H1 (cell line): ENCODE results near the gene PCDHGA1. TPM values are rescaled to one million over a fixed set of nuclear protein-coding genes. Genes with fewer than 3 reads are reported as not detected.

ENCODE experiments used
- CTCF ChIA-PET: fragments of 300-600 bp; sonication (Branson Sonifier 250); formaldehyde crosslinking; loops from one replicate; lab custom pipeline; 2021; ENCODE audit not compliant: partially characterized antibody; lab: Charles Lee
- POLR2A ChIA-PET: fragments of 300-600 bp; sonication (Branson Sonifier 250); formaldehyde crosslinking; loops from one replicate; lab custom pipeline; 2021; ENCODE audit warnings: inconsistent platforms; ENCODE audit not compliant: partially characterized antibody; lab: Charles Lee
- DNase-seq, 2 experiments: peaks; one replicate each; pipeline versions ENCODE4 v3.0.0 to v3.0.0-alpha.2; 2010 to 2022; ENCODE audit warnings: low spot score in 2 of 2, low read depth in 1 of 2, mixed read lengths in 1 of 2
- FAIRE-seq: peaks from 2 replicates; lab custom pipeline; 2011; peaks lifted over from hg19 to GRCh38; lab: Jason Lieb, UNC
- H2AFZ ChIP-seq: 2 replicates; pipeline ENCODE4 v1.8.1; 2012; ENCODE audit warnings: low read length, inconsistent platforms
- H2AK5ac ChIP-seq: 2 replicates; pipeline ENCODE4 v1.6.1; 2013; ENCODE audit warnings: low read depth, low read length
- H2BK120ac ChIP-seq: replicated peaks from 2 replicates; pipeline ENCODE3; 2013; ENCODE audit warnings: low read depth, low read length, inconsistent platforms
- H2BK12ac ChIP-seq: 2 replicates; pipeline ENCODE4 v1.6.1; 2013; ENCODE audit warnings: low read depth, low read length
- H2BK15ac ChIP-seq: 2 replicates; pipeline ENCODE4 v1.6.1; 2013; ENCODE audit warnings: low read length
- H2BK20ac ChIP-seq: 2 replicates; pipeline ENCODE4 v1.6.1; 2013; ENCODE audit warnings: low read length
- H2BK5ac ChIP-seq: 2 replicates; pipeline ENCODE4 v1.6.1; 2013; ENCODE audit warnings: low read depth, low read length
- H3K14ac ChIP-seq: 2 replicates; pipeline ENCODE4 v1.6.1; 2013; ENCODE audit warnings: inconsistent platforms; ENCODE audit not compliant: insufficient read length
- H3K18ac ChIP-seq: 2 replicates; pipeline ENCODE4 v1.6.1; 2013; ENCODE audit warnings: low read length; ENCODE audit errors: extremely low read depth
- H3K23ac ChIP-seq: 2 replicates; pipeline ENCODE4 v1.6.1; 2013; ENCODE audit warnings: inconsistent platforms; ENCODE audit not compliant: insufficient read length
- H3K23me2 ChIP-seq: 2 replicates; pipeline ENCODE4 v1.6.1; 2013; ENCODE audit warnings: low read depth, low read length
- H3K27ac ChIP-seq: 2 replicates; pipeline ENCODE4 v1.6.1; 2011; ENCODE audit warnings: low read depth, low read length, inconsistent platforms
- H3K27me3 ChIP-seq, 4 experiments: replicated peaks in 1 of 4; 1 replicate in 1 of 4; 2 replicates in 3 of 4; pipeline versions ENCODE4 v1.6.1 to v1.8.1; 2011 to 2013; ENCODE audit warnings: low read length in 3 of 4, mild to moderate bottlenecking in 3 of 4, inconsistent platforms in 2 of 4, mixed read lengths in 2 of 4, moderate library complexity in 1 of 4; ENCODE audit not compliant: control insufficient read depth in 3 of 4, insufficient read depth in 3 of 4; ENCODE audit errors: extremely low read depth in 1 of 4
- H3K36me3 ChIP-seq, 4 experiments: 2 replicates each; pipeline versions ENCODE4 v1.6.1 to v1.8.1; 2011 to 2013; ENCODE audit warnings: mild to moderate bottlenecking in 4 of 4, low read length in 3 of 4, moderate library complexity in 2 of 4, control low read depth in 1 of 4, inconsistent platforms in 1 of 4; ENCODE audit not compliant: insufficient read depth in 4 of 4, control insufficient read depth in 2 of 4
- H3K4ac ChIP-seq: replicated peaks from 2 replicates; pipeline ENCODE3; 2013; ENCODE audit warnings: low read length, low read depth, mixed read lengths, inconsistent platforms; ENCODE audit not compliant: insufficient read length
- H3K4me1 ChIP-seq, 4 experiments: replicated peaks in 1 of 4; 1 replicate in 1 of 4; 2 replicates in 3 of 4; pipeline versions ENCODE4 v1.6.1 to v1.8.1; 2011 to 2013; ENCODE audit warnings: low read length in 3 of 4, inconsistent platforms in 2 of 4, mixed read lengths in 1 of 4; ENCODE audit not compliant: insufficient read depth in 4 of 4, control insufficient read depth in 3 of 4
- H3K4me2 ChIP-seq, 2 experiments: 2 replicates each; pipeline versions ENCODE4 v1.6.1 to v1.8.1; 2011 to 2013; ENCODE audit warnings: low read depth in 2 of 2, low read length in 2 of 2, control low read depth in 1 of 2, inconsistent platforms in 1 of 2, mild to moderate bottlenecking in 1 of 2; ENCODE audit not compliant: insufficient read depth in 1 of 2
- H3K4me3 ChIP-seq, 4 experiments: fragments of 200-600, 300-600 bp in 1 of 4; sonication (generic), shearing (Covaris generic), sonication (Bioruptor Twin) in 1 of 4; 2 replicates each; pipeline versions ENCODE4 v1.5.1 to v1.8.1; 2011 to 2016; ENCODE audit warnings: low read length in 4 of 4, low read depth in 3 of 4, control low read depth in 2 of 4, inconsistent platforms in 2 of 4, mild to moderate bottlenecking in 2 of 4, mixed read lengths in 1 of 4, moderate library complexity in 1 of 4; ENCODE audit not compliant: insufficient read depth in 2 of 4; ENCODE audit errors: extremely low read depth in 1 of 4
- H3K56ac ChIP-seq: replicated peaks from 2 replicates; pipeline ENCODE3; 2013; ENCODE audit warnings: low read depth, mild to moderate bottlenecking, mixed read lengths, low read length, inconsistent platforms; ENCODE audit not compliant: insufficient read length
- H3K79me1 ChIP-seq: 2 replicates; pipeline ENCODE4 v1.6.1; 2013; ENCODE audit warnings: low read depth, low read length, control low read depth
- H3K79me2 ChIP-seq, 2 experiments: 2 replicates each; pipeline versions ENCODE4 v1.6.1 to v1.8.1; 2012 to 2013; ENCODE audit warnings: low read length in 2 of 2, mild to moderate bottlenecking in 2 of 2, inconsistent platforms in 1 of 2; ENCODE audit not compliant: insufficient read depth in 2 of 2, control insufficient read depth in 1 of 2
- H3K9ac ChIP-seq, 4 experiments: replicated peaks in 1 of 4; 1 replicate in 1 of 4; 2 replicates in 3 of 4; pipeline versions ENCODE4 v1.6.1 to v1.8.1; 2011 to 2013; ENCODE audit warnings: low read depth in 3 of 4, low read length in 3 of 4, control low read depth in 2 of 4, mild to moderate bottlenecking in 2 of 4, moderate library complexity in 2 of 4, inconsistent platforms in 1 of 4; ENCODE audit errors: extremely low read depth in 1 of 4
- H3K9me3 ChIP-seq, 2 experiments: 2 replicates each; pipeline versions ENCODE4 v1.6.1 to v1.8.1; 2012 to 2013; ENCODE audit warnings: mild to moderate bottlenecking in 2 of 2, moderate library complexity in 2 of 2, control low read depth in 1 of 2, inconsistent platforms in 1 of 2, low read depth in 1 of 2, low read length in 1 of 2, mixed read lengths in 1 of 2; ENCODE audit not compliant: insufficient read depth in 2 of 2
- H4K20me1 ChIP-seq, 2 experiments: replicated peaks in 1 of 2; 2 replicates each; pipeline versions ENCODE3 to v1.8.1; 2011 to 2013; ENCODE audit warnings: inconsistent platforms in 2 of 2, low read length in 2 of 2, mild to moderate bottlenecking in 1 of 2; ENCODE audit not compliant: insufficient read depth in 2 of 2, control insufficient read depth in 1 of 2
- H4K5ac ChIP-seq: 2 replicates; pipeline ENCODE4 v1.6.1; 2013; ENCODE audit warnings: low read length, low read depth, mixed read lengths, inconsistent platforms; ENCODE audit not compliant: insufficient read length
- H4K8ac ChIP-seq: 2 replicates; pipeline ENCODE4 v1.8.0; 2013; ENCODE audit warnings: mild to moderate bottlenecking, moderate library complexity, low read length, inconsistent platforms; ENCODE audit not compliant: insufficient read depth; ENCODE audit errors: extremely low read depth
- H4K91ac ChIP-seq: replicated peaks from 2 replicates; pipeline ENCODE3; 2013; ENCODE audit warnings: low read length, mixed read lengths, inconsistent platforms; ENCODE audit not compliant: insufficient read length
- JUN ChIP-seq: IDR thresholded peaks from 2 replicates; pipeline ENCODE4 v1.6.1; 2011; ENCODE audit warnings: low read depth, mild to moderate bottlenecking, improper control_type of control experiment, low read length
- POLR2A ChIP-seq, 2 experiments: IDR thresholded peaks; 1 replicate in 1 of 2; 2 replicates in 1 of 2; pipeline ENCODE4 v1.6.1; 2011; ENCODE audit warnings: low read depth in 2 of 2, low read length in 2 of 2, mild to moderate bottlenecking in 2 of 2; ENCODE audit errors: control extremely low read depth in 1 of 2
- RFX5 ChIP-seq: IDR thresholded peaks from 2 replicates; pipeline ENCODE4 v1.6.1; 2011; ENCODE audit warnings: low read depth, low read length, improper control_type of control experiment, borderline replicate concordance
- SIRT6 ChIP-seq: IDR thresholded peaks from one replicate; pipeline ENCODE4 v1.7.1; 2012; ENCODE audit warnings: low read length, inconsistent platforms
- TEAD4 ChIP-seq: IDR thresholded peaks from 2 replicates; pipeline ENCODE4 v1.6.1; 2012; ENCODE audit warnings: low read depth, low read length, inconsistent platforms, mixed read lengths
- YY1 ChIP-seq: IDR thresholded peaks from 2 replicates; pipeline ENCODE4 v1.6.1; 2011; ENCODE audit warnings: low read depth, mild to moderate bottlenecking, low read length
- WGBS, 2 experiments: shearing (Covaris generic) in 1 of 2; methylation state at CpG; one replicate each; pipeline versions ENCODE4 v1.1.6 to v1.1.7; 2013 to 2015; ENCODE audit warnings: low lambda C conversion rate in 2 of 2, mixed read lengths in 2 of 2, inconsistent platforms in 1 of 2, low coverage in 1 of 2, missing lambda C conversion rate in 1 of 2; ENCODE audit not compliant: insufficient replicate concordance in 2 of 2, insufficient coverage in 1 of 2, insufficient read length in 1 of 2; ENCODE audit errors: extremely low coverage in 1 of 2, missing lambda C conversion rate in 1 of 2; 5-methylcytosine and 5-hydroxymethylcytosine counted together
- polyA plus RNA-seq, 7 experiments: library from polyadenylated mRNA; depleted of rRNA in 3 of 7; stranded (reverse) in 5 of 7; unstranded in 2 of 7; fragments of >200 nt in 5 of 7; fragments of 200-250 nt in 2 of 7; gene quantifications; 1 replicate in 5 of 7; 2 replicates in 1 of 7; 4 replicates in 1 of 7; pipeline versions ENCODE4 v1.2.1 to v1.2.3, GENCODE V29; 2011 to 2013; ENCODE audit warnings: missing spikeins in 2 of 7, mixed read lengths in 2 of 7
- total RNA-seq: library from RNA; stranded (reverse); fragmentation: NEBNext Ultra II Directional; extraction: Animal tissue kit (Norgen Biotek cat#: 25700); gene quantifications from 2 replicates; pipeline ENCODE4 v1.2.1, GENCODE V29; 2021
- TF ChIP-seq, protein P1 (sequence below): IDR thresholded peaks from 2 replicates; pipeline ENCODE4 v1.6.1; 2011; ENCODE audit warnings: low read depth, mild to moderate bottlenecking, low read length; ENCODE audit not compliant: insufficient read depth
- TF ChIP-seq, protein P2 (sequence below): IDR thresholded peaks from 2 replicates; pipeline ENCODE4 v1.6.1; 2012; ENCODE audit warnings: inconsistent platforms

Gene PCDHGA1
- total and polyA plus RNA-seq, 2 of the 8 experiments (the other 6 are each of a cell fraction or from before 2014, with no cell fraction given) = 0.57 to 0.89 TPM

DNA sequence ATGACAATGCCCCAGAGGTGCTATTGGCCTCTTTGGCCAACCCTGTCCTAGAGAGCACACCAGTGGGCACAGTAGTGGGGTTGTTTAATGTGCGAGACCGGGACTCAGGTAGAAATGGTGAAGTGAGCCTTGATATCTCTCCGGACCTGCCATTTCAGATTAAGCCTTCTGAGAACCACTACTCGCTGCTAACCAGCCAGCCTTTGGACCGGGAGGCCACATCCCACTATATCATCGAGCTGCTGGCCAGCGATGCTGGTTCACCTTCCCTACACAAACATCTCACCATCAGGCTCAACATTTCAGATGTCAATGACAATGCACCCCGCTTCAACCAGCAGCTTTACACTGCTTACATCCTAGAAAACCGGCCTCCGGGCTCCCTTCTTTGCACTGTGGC, 160.0 kb downstream of the PCDHGA1 start:
- no peak overlapping the region for H3K18ac ChIP-seq
- H3K4ac ChIP-seq = no peak overlapping the region
- peaks cover 0 to 3% of the 10 kb centered on the region in 2 experiments; a peak in 1 of 4 replicates for H3K79me2 ChIP-seq
- no peak overlapping the region for H2BK15ac ChIP-seq
- H2BK120ac ChIP-seq = no peak overlapping the region
- H3K4me3 ChIP-seq = no peak overlapping the region
- no peaks in the 10 kb centered on the region; the same call in 1 of the 2 replicates for H3K79me1 ChIP-seq
- H3K14ac ChIP-seq = no peak overlapping the region
- no peak overlapping the region for H3K23ac ChIP-seq
- no peak overlapping the region for H2BK5ac ChIP-seq
- H2AK5ac ChIP-seq = no peak overlapping the region
- peaks cover 0 to 31% (median 22%) of the 10 kb centered on the region in 4 experiments; a peak in 6 of 7 replicates for H3K4me1 ChIP-seq
- no peak overlapping the region for H2AFZ ChIP-seq
- no peak overlapping the region; a peak in 1 of 4 replicates for H3K4me2 ChIP-seq
- CTCF ChIA-PET = interaction anchor here (2.2 to 50.9 kb wide), 4 partner anchors 13 to 245 kb away, joined by 7 to 1236 read pairs (median 232); partner anchors contain the start of genes PCDHB15, PCDHGA10, PCDHGA11 and PCDHGA9
- no peak overlapping the region for H3K27ac ChIP-seq
- H3K56ac ChIP-seq = no peak overlapping the region
- 88% methylated on average over 10 of the region's 10 CpGs; no CpG with 5 or more reads in 1 of the 2 experiments for WGBS, 2 experiments
- H4K91ac ChIP-seq = no peak overlapping the region
- POLR2A ChIA-PET = interaction anchor here (1.3 kb wide), 1 partner anchor 35 kb away, joined by 3 read pairs; no protein-coding TSS in a partner anchor
- H4K5ac ChIP-seq = no peak overlapping the region
- H3K36me3 ChIP-seq = no peaks in the 10 kb centered on the region
- TF ChIP-seq, protein P1, sequence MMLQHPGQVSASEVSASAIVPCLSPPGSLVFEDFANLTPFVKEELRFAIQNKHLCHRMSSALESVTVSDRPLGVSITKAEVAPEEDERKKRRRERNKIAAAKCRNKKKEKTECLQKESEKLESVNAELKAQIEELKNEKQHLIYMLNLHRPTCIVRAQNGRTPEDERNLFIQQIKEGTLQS = no peak
- no peak for TF ChIP-seq YY1
- no peak for TF ChIP-seq POLR2A (IDR thresholded peaks at IDR 0.05; ENCODE audit: control extremely low read depth in 1 of 2, low read depth in 2 of 2, low read length in 2 of 2)
- TF ChIP-seq, protein P2, sequence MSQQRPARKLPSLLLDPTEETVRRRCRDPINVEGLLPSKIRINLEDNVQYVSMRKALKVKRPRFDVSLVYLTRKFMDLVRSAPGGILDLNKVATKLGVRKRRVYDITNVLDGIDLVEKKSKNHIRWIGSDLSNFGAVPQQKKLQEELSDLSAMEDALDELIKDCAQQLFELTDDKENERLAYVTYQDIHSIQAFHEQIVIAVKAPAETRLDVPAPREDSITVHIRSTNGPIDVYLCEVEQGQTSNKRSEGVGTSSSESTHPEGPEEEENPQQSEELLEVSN = no peak
- no peak for TF ChIP-seq TEAD4
- no peak for TF ChIP-seq JUN
- TF ChIP-seq RFX5 = no peak
- no peak for TF ChIP-seq SIRT6
- H3K9ac ChIP-seq = no peak overlapping the region
- no peaks in the 10 kb centered on the region for H3K9me3 ChIP-seq
- H2BK20ac ChIP-seq = no peak overlapping the region
- H3K23me2 ChIP-seq = peaks cover 21% of the 10 kb centered on the region
- FAIRE-seq (no peak), DNase-seq (no peak)
- H2BK12ac ChIP-seq = no peak overlapping the region
- peaks cover 12 to 22% of the 10 kb centered on the region in 2 experiments for H4K20me1 ChIP-seq
- no peak overlapping the region for H4K8ac ChIP-seq
- H3K27me3 ChIP-seq = peaks cover 20 to 56% (median 49%) of the 10 kb centered on the region in 4 experiments
